ENCODE measurements around the gene ERFE.

Gene ERFE

DNA sequence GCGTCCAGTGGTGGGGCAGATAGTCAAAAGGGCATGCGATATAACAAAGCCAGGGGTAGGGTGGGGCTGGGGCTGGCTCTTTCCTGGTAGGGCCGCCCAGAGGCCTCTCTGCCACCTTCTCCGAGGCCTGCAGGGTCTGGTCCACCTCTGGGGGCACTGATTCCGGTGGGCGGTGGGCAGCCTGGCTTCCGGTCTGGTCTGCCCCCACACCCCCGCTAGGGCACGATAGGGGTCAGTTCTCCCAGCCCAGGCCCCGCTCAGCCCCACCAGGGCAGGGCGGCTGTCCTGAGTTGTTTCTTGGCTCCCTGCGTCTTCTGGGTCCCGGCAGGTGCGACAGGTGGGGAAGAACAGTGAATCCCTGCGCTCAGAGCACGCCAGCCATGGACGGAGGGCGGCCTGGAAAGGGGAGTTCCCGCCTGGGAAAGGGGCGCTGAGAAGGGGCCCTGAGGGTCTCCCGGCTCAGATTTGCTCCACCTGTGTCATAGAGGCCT lies 707 bp upstream of the ERFE start:
- Histone ChIP-seq H3F3A (ENCODE audit: insufficient read depth, low read length) (no peaks in the 10 kb centered on the region), H3K4me1 (ENCODE audit: low read length) (no peaks in the 10 kb centered on the region), H3K4me2 (ENCODE audit: low read depth, low read length) (no peak overlapping the region), H3K79me2 (ENCODE audit: low read length) (no peaks in the 10 kb centered on the region), H3K9ac (ENCODE audit: low read length) (no peak overlapping the region), H3K36me3 (replicated peaks; ENCODE audit: insufficient read depth, low read length) (no peaks in the 10 kb centered on the region), H3K27ac (ENCODE audit: low read length) (no peak overlapping the region), H3K9me3 (replicated peaks; ENCODE audit: insufficient read depth, low read length) (no peaks in the 10 kb centered on the region), H2AFZ (ENCODE audit: low read length) (no peak overlapping the region), H3K27me3 (replicated peaks; ENCODE audit: insufficient read depth, low read length) (no peaks in the 10 kb centered on the region), H4K20me1 (ENCODE audit: insufficient read depth, low read length) (no peaks in the 10 kb centered on the region), H3K9me2 (replicated peaks; ENCODE audit: insufficient read depth, low read length) (no peaks in the 10 kb centered on the region), H3K4me3 (ENCODE audit: low read length) (no peak overlapping the region)
- DNase-seq: no peak
- TF ChIP-seq EZH2 (optimal IDR thresholded peaks at IDR 0.05; ENCODE audit: low read depth, low read length) (no peak), EZH2phosphoT487 (IDR thresholded peaks at IDR 0.05; ENCODE audit: low read length) (no peak)

DNA sequence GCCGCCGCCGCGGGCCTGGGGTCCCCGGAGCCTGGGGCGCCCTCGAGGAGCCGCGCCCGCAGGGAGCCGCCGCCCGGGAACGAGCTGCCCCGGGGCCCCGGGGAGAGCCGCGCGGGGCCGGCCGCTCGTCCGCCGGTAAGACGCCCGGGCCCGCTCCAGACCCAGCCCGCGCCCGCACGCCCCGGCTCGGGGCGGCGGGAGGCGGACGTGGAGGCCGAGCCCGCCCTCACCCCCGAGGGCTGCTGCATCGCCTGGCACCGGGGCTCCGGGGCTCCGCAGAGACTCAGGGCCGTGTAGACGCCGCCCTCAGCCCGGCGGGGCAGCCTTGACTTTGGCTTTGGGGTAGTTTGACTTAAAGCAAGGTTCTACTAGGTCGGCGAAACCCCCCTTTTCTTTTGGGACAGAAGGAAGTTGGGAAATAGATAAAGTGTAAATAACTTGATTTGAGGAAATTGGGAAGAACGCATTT lies 335 bp downstream of the ERFE start:
- Histone ChIP-seq H3F3A (ENCODE audit: insufficient read depth, low read length) (no peaks in the 10 kb centered on the region), H4K20me1 (ENCODE audit: insufficient read depth, low read length) (no peaks in the 10 kb centered on the region), H2AFZ (ENCODE audit: low read length) (peak overlapping the region; percentile 19; the same call in 1 of the 2 replicates), H3K79me2 (ENCODE audit: low read length) (no peaks in the 10 kb centered on the region), H3K36me3 (replicated peaks; ENCODE audit: insufficient read depth, low read length) (no peaks in the 10 kb centered on the region), H3K9me3 (replicated peaks; ENCODE audit: insufficient read depth, low read length) (no peaks in the 10 kb centered on the region), H3K9me2 (replicated peaks; ENCODE audit: insufficient read depth, low read length) (no peaks in the 10 kb centered on the region), H3K4me2 (ENCODE audit: low read depth, low read length) (peak overlapping the region; percentile 75; the same call in 1 of the 2 replicates), H3K27ac (ENCODE audit: low read length) (no peak overlapping the region), H3K27me3 (replicated peaks; ENCODE audit: insufficient read depth, low read length) (no peaks in the 10 kb centered on the region), H3K4me3 (ENCODE audit: low read length) (peak overlapping the region; percentile 41; the same call in 1 of the 2 replicates), H3K4me1 (ENCODE audit: low read length) (no peaks in the 10 kb centered on the region), H3K9ac (ENCODE audit: low read length) (no peak overlapping the region)
- TF ChIP-seq, protein P1, sequence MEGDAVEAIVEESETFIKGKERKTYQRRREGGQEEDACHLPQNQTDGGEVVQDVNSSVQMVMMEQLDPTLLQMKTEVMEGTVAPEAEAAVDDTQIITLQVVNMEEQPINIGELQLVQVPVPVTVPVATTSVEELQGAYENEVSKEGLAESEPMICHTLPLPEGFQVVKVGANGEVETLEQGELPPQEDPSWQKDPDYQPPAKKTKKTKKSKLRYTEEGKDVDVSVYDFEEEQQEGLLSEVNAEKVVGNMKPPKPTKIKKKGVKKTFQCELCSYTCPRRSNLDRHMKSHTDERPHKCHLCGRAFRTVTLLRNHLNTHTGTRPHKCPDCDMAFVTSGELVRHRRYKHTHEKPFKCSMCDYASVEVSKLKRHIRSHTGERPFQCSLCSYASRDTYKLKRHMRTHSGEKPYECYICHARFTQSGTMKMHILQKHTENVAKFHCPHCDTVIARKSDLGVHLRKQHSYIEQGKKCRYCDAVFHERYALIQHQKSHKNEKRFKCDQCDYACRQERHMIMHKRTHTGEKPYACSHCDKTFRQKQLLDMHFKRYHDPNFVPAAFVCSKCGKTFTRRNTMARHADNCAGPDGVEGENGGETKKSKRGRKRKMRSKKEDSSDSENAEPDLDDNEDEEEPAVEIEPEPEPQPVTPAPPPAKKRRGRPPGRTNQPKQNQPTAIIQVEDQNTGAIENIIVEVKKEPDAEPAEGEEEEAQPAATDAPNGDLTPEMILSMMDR (IDR thresholded peaks at IDR 0.05; ENCODE audit: low read length): no peak
- no peak for TF ChIP-seq EZH2 (optimal IDR thresholded peaks at IDR 0.05; ENCODE audit: low read depth, low read length)
- TF ChIP-seq EZH2phosphoT487 (IDR thresholded peaks at IDR 0.05; ENCODE audit: low read length): no peak
- DNase-seq: peak; percentile 18

DNA sequence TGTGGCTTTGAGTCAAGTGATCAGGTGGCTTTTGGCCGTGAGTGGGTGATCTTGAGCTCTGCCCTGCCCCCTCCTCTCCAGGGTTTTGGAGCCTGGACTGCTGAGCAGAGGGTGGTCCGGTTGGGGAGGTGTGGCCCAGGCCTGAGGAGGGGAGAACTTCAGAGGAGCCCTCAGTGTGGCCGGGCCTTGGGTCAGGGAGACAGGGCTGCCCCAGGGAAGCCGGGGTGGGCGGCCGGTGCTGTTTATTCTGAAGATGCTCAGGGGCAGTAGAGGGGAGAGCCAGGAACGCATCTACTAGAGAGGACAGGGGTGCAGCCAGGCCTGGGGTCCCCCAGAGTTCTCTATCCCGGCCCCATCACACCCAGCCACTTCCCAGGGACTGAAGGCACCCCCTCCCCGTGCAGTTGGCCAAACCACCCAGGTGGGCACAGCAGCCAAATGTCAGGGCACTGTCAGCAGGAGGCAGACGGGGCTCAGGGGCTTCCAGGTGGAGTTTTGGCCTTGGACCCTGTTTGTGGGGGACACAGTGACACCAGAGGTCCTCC lies 963 bp downstream of the ERFE start:
- DNase-seq: no peak
- TF ChIP-seq, protein P1 (IDR thresholded peaks at IDR 0.05; ENCODE audit: low read length): no peak
- TF ChIP-seq EZH2phosphoT487 (IDR thresholded peaks at IDR 0.05; ENCODE audit: low read length) (no peak), EZH2 (optimal IDR thresholded peaks at IDR 0.05; ENCODE audit: low read depth, low read length) (no peak)
- Histone ChIP-seq H3K79me2 (ENCODE audit: low read length) (no peaks in the 10 kb centered on the region), H3K9ac (ENCODE audit: low read length) (no peak overlapping the region), H3K4me1 (ENCODE audit: low read length) (no peaks in the 10 kb centered on the region), H3K9me2 (replicated peaks; ENCODE audit: insufficient read depth, low read length) (no peaks in the 10 kb centered on the region), H3K27me3 (replicated peaks; ENCODE audit: insufficient read depth, low read length) (no peaks in the 10 kb centered on the region), H3F3A (ENCODE audit: insufficient read depth, low read length) (no peaks in the 10 kb centered on the region), H3K27ac (ENCODE audit: low read length) (no peak overlapping the region), H3K4me3 (ENCODE audit: low read length) (peak overlapping the region; percentile 41; the same call in 1 of the 2 replicates), H2AFZ (ENCODE audit: low read length) (no peak overlapping the region), H3K9me3 (replicated peaks; ENCODE audit: insufficient read depth, low read length) (no peaks in the 10 kb centered on the region), H3K36me3 (replicated peaks; ENCODE audit: insufficient read depth, low read length) (no peaks in the 10 kb centered on the region), H3K4me2 (ENCODE audit: low read depth, low read length) (peak overlapping the region; percentile 75; the same call in 1 of the 2 replicates), H4K20me1 (ENCODE audit: insufficient read depth, low read length) (no peaks in the 10 kb centered on the region)
